Inflammatory macrophage treated with lipopolysaccharide for 4 hours (primary cell): ENCODE results near the gene PPP2R2D.

Source experiments
- DNase-seq: peaks from one replicate; pipeline ENCODE4 v3.0.0-alpha.2; 2020

PPP2R2D gene

DNA sequence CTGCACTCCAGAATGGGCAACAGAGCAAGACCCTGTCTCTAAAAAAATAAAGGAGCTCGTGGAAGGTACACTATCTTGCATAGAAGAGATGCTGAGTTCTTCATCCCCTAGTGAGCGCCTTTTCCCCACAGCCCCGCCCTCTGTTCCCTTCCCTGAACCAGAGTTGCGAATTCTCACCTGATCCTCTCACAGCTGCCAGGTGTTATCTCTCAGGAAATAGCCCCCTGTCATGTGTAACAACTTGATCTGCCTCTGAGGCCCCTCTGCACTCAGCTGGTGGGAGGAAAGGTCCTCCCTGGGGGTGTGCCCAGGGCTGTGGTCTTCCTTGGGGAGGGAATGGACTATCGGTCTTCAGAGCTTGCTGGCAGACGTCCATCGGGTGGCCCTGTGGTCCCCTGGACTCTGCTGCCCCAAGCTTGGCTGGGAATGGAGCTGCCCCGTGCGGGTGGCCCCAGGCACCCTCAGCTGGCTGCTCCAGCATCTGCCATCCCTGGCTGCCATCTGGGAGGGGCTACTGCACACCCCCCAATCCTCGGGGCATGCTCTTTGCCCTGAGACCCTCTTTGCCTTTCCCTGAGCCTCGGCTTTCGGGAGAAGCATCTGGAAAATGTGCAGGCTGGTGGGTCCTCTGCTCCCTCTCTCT lies 102.6 kb downstream of the PPP2R2D start:
- DNase-seq, result no peak

DNA sequence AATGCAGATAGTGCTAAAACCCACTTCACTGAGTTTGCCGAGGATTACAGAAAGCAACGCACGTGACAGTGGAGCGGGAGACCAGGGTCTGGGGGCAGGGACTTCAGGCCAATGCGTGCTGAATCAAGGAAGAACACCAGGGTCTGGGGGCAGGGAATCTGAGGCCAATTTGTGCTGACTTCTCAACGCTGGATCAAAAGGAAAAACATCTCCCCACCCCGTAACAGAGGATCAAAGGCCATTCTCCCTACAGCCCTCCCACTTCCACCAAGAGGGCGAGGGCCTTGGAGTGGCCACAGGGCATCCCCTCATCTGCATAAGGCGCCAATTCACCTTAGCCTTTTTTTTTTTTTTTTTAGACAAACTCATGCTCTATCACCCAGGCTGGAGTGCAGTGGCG lies 103.2 kb downstream of the PPP2R2D start:
- DNase-seq, result no peak

DNA sequence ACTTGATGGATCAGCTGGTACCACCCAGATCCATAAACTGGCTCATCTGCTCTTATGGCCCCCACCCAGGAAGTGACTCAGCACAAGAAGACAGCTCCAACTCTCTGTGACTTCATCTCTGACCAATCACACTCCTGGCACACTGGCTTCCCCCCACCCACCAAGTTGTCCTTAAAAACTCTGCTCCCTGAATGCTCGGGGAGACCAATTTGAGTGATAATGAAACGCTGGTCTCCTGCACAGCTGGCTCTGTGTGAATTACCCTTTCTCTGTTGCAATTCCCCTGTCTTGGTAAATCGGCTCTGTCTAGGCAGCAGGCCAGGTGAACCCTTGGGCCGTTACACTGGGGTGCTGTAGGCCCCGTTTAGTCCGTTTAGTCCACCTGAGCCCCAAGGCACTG lies 104.3 kb downstream of the PPP2R2D start:
- no peak for DNase-seq

DNA sequence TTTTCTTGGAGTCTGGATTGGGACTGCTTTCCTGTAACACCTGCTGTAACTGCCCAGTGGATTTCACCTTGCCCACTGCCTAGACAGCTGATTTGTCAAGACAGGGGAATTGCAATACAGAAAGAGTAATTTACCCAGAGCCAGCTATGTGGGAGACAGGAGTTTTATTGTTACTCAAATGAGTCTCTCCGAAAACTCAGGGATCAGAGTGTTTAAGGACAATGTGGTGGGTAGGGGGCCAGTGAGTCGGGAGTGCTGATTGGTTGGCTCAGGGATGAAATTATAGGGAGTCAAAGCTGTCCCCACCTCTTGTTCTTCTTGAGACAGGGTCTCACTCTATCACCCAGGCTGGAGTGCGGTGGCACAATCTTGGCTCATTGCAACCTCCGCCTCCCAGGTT lies 106.2 kb downstream of the PPP2R2D start:
- DNase-seq, result no peak

- no peak for DNase-seq
Observed at GRCh38 chr10:132007681-132008080, 106.9 kb downstream of the PPP2R2D start.
